HG03039 (cell line): Measurements from ENCODE around the gene LILRA1.
"Not testable (repeated sequence)": the region's sequence is repeated elsewhere in the genome, so short reads cannot be mapped to it uniquely, and the experiment has no call there.

Source experiments
- ATAC-seq: cut with Tn5 transposase; IDR thresholded peaks from one replicate; pipeline ENCODE4 v1.9.1; 2021; ENCODE audit warnings: mild to moderate bottlenecking, moderate library complexity; ENCODE audit not compliant: unreplicated experiment

The LILRA1 gene

GRCh38 chr19:54593445-54593844 lies at the start of gene LILRA1:
TSS of gene LILRA1 (plus strand) at chr19:54593632. CDS start at chr19:54594245, 613 bp downstream.
- ATAC-seq, result not testable (repeated sequence)

DNA sequence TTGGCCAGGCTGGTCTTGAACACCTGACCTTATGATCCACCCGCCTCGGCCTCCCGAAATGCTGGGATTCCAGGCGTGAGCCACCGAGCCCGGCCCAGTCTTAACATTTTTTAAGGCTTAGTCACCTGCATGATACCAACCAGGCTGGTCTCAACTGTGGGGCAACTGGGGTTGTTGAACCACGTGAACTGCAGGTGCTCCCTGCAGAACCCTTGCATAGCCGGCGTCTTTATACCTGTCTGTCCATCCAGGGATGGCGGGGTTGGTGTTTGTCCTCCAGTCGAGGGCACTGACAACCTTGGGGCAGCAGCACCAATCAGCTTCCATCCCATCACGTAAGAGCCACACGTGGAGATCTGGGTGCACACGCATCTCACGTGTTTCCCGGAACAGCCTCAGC lies 44.6 kb upstream of the LILRA1 start:
- ATAC-seq, result no peak

DNA sequence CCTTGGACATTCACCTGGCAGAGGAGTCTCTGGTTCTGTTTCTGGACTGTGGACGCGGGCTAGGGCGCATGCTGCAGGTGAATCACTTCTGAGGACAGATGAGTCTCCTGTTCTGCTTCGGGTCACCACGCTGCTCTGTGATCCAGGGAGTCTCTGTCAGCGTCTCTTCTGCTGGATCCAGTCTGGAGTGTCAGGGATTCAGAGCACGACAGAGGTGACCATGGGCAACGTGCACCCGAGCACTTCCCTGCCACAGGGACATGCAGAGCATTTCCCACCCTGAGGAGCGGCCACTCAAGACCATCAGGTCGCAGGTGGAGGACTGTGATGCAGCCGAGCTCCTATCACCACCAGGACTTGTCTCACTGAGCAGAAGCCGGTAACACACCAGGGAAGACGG lies 44.2 kb upstream of the LILRA1 start:
- ATAC-seq, result no peak

DNA sequence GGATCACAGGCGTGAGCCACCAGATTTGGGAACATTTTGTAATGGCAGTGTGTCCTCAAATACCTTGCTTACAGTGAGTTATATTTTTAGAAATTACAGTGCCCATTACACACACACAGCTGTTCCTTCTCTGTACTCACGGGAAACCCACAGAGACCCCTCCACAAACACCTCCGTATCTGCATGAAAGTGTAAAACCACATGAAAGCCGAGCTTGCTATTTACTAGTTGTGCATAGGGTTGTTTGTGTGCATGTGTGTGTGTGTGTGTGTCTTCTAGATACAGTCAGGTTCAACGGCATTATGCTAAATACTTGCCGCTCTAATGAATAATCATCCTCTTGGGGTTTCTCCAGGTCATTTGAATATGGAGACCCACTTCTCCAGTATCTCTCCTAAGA lies 42.1 kb upstream of the LILRA1 start:
- ATAC-seq, result no peak

- no peak for ATAC-seq
Measured at GRCh38 chr19:54551950-54552912, 41.2 kb upstream of the LILRA1 start.

GRCh38 chr19:54552913-54553310 lies 40.5 kb upstream of the LILRA1 start:
- ATAC-seq, result no peak

GRCh38 chr19:54554006-54554405 lies 39.4 kb upstream of the LILRA1 start:
- ATAC-seq, result no peak

GRCh38 chr19:54554896-54555295 lies 38.5 kb upstream of the LILRA1 start:
- no peak for ATAC-seq

DNA sequence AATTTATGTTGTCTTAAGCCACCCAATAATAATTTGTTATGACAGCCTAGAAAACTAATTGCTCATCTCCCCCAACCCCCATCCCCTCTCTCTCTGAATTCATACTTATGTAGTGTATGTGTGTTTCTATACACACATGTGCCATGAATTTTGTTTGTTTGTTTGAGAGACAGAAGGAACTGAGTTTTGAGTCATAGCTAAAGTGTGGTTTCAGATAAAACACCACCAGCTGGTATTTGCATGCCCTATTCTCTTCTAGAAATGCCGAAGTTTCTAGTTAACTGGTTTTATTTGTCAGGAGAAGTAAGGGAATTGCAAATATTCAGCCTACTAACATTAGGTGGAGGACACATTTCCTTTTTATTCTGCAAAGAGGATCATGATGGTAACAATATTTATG lies 37.2 kb upstream of the LILRA1 start:
- ATAC-seq, result no peak

DNA sequence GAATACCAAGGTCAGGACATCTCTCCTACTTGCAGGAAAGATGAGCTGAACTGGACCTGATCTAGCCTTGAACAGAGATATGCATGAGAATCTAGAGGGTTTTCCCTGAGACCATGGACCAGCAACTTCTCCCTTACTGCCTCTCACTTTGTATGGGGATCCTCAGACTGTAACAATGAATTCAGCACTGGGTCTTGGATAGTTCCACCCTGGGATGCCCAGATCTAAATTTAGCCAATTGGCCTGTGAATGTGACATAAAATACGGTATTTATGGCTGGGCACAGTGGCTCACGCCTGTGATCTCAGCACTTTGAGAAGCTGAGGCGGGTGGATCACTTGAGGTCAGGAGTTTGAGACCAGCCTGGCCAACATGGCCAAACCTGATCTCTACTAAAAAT lies 35.1 kb upstream of the LILRA1 start:
- no peak for ATAC-seq

DNA sequence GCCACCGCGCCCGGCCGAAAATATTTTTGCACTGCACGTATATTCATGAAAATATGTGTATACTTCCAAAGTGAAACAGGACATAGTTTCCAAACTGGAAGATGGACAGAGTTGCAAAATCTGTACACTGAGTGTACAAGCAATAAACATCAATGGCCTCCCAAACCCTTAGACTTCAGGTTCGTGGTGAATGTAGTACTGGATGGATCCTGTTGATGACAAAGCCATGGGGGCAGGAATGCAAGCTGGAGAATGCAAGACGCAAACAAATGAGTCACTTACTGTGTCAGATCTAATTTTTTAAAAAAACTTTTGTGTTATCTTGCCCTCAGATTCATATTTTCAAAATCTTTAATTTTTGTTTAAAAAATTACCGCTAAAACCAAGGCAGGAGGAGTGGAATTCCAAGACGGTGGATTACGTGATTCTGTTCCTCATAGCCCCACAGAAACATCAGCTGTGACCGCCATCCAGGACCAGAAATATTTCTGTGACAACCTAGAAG lies 32.5 kb upstream of the LILRA1 start:
- no peak for ATAC-seq

- no peak for ATAC-seq
Measured at GRCh38 chr19:54561840-54562239, 31.6 kb upstream of the LILRA1 start.

DNA sequence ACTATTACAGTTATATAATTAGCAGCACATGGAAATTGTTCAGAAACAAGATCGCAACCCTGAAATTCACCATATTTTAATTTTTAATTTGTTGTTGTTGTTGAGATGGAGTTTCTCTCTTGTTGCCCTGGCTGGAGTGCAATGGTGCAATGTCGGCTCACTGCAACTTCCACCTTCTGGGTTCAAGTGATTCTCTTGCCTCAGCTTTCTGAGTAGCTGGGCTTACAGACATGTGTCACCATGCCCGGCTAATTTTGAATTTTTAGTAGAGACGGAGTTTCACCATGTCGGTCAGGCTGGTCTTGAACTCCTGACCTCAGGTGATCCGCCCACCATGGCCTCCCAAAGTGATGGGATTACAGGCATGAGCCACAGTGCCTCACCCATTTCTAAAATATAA lies 30.2 kb upstream of the LILRA1 start:
- ATAC-seq, result not testable (repeated sequence)

GRCh38 chr19:54570316-54570715 lies 23.1 kb upstream of the LILRA1 start:
- no peak for ATAC-seq

GRCh38 chr19:54571715-54572615 lies 21.5 kb upstream of the LILRA1 start:
- ATAC-seq, result not testable (repeated sequence)

DNA sequence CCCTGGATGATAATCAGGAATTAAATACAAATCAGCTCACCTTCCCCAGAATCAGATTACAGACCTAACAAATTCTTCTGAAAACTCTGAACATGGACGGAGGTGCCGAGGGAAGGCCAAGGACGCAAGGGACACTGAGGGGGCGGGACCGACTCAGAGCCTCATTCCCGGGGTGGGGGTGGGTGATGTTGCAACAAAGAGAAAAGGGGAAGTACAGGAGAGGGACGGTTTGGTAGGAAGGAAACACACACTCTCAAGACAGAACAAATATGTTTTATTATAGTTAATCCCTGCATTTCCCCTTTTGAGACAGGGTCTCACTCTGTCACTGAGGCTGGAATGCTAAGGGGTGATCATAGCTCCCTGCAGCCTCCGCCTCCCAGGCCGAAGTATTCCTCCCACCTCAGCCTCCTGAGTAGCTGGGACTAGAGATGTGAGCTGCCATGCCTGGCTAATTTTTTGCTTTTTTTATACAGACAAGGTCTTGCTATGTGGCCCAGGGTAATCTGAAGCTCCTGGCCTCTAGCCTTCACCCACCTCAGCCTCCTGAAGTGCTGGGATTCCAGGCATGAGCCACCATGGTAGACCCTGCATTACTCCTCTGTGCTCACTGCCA lies 20.6 kb upstream of the LILRA1 start:
- no peak for ATAC-seq

GRCh38 chr19:54573330-54573872 lies 20.0 kb upstream of the LILRA1 start, which contains the start of gene LILRA2:
TSS of gene LILRA2 (plus strand) at chr19:54573790. CDS start at chr19:54573879, 89 bp downstream.
- ATAC-seq, result no peak

DNA sequence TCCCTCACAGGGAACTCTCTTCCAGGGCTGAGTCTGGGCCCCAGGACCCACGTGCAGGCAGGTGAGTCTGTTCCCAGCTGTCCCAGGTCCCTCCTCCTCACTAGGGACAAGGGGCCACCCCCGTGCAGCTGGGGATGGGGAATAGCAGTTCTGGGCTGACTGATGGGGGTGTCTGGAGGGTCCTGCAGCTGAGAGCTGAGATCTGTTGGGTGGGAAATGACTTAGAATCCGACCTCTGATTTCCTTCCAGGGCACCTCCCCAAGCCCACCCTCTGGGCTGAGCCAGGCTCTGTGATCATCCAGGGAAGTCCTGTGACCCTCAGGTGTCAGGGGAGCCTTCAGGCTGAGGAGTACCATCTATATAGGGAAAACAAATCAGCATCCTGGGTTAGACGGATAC lies 19.4 kb upstream of the LILRA1 start:
- no peak for ATAC-seq

DNA sequence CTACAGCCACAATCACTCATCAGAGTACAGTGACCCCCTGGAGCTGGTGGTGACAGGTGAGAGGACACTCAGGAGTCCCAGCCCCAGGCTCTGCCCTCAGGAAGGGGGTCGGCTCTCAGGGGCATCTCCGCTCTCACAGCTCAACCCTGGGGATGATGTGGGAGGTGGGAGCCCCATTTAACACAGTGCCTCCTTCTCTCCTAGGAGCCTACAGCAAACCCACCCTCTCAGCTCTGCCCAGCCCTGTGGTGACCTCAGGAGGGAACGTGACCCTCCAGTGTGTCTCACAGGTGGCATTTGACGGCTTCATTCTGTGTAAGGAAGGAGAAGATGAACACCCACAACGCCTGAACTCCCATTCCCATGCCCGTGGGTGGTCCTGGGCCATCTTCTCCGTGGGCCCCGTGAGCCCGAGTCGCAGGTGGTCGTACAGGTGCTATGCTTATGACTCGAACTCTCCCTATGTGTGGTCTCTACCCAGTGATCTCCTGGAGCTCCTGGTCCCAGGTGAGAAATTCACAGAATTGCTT lies 18.8 kb upstream of the LILRA1 start:
- ATAC-seq, result no peak

- not testable (repeated sequence) for ATAC-seq
Measured at GRCh38 chr19:54575205-54575604, 18.2 kb upstream of the LILRA1 start.
